ENCODE data around the gene VAV1.

- TF ChIP-seq CTCF (IDR thresholded peaks at IDR 0.05; ENCODE audit: low read length) (no peak), EZH2phosphoT487 (IDR thresholded peaks at IDR 0.05; ENCODE audit: low read length) (no peak)
Observed at GRCh38 chr19:6736917-6737283, 35.6 kb upstream of the VAV1 start.

Measured in MM.1S (cell line).